K562 (cell line): Measurements from ENCODE around the gene ATMIN. TPM values are rescaled to one million over a fixed set of nuclear protein-coding genes. Genes with fewer than 3 reads are reported as not detected.

Source experiments
- CBX1 ChIP-seq: sonication (generic); IDR thresholded peaks from 2 replicates; pipeline ENCODE4 v1.6.1; 2016; ENCODE audit warnings: antibody characterized with exemption, low read depth, mild to moderate bottlenecking
- EGR1 ChIP-seq: fragments of 450-650 bp; conservative IDR thresholded peaks from 2 replicates; pipeline ENCODE4 v1.6.1; 2017; ENCODE audit warnings: mild to moderate bottlenecking
- ESRRB ChIP-seq: fragments of 250-450 bp; sonication (Bioruptor Pico); IDR thresholded peaks from 2 replicates; pipeline ENCODE4 v1.5.0; 2020; ENCODE audit warnings: mild to moderate bottlenecking, moderate library complexity, borderline replicate concordance
- HMGN3 ChIP-seq: IDR thresholded peaks from 2 replicates; pipeline ENCODE4 v1.6.1; 2011; ENCODE audit warnings: borderline replicate concordance, low read depth, mild to moderate bottlenecking, mixed read lengths, low read length; ENCODE audit not compliant: insufficient read length; ENCODE audit errors: extremely low read depth
- MXI1 ChIP-seq: IDR thresholded peaks from 2 replicates; pipeline ENCODE4 v1.6.1; 2011; ENCODE audit warnings: low read depth, mild to moderate bottlenecking, improper control_type of control experiment, low read length
- MYNN ChIP-seq, 2 experiments: sonication (generic); formaldehyde crosslinking in 1 of 2; IDR thresholded peaks; 2 replicates each; pipeline versions ENCODE4 v1.5.0 to v1.6.1; 2016 to 2020; ENCODE audit warnings: antibody characterized with exemption in 1 of 2, missing genetic modification reagents in 1 of 2
- NCOA2 ChIP-seq, 2 experiments: fragments of 450-650 bp; IDR thresholded peaks; 2 replicates each; pipeline ENCODE4 v1.6.1; 2018; ENCODE audit warnings: mild to moderate bottlenecking in 2 of 2, moderate library complexity in 1 of 2; ENCODE audit not compliant: partially characterized antibody in 2 of 2
- NONO ChIP-seq, 2 experiments: fragments of 200-400 bp in 1 of 2; fragments of 450-650 bp in 1 of 2; formaldehyde crosslinking in 1 of 2; IDR thresholded peaks; 2 replicates each; pipeline ENCODE4 v1.6.1; 2017; ENCODE audit warnings: low read depth in 2 of 2, mild to moderate bottlenecking in 2 of 2, moderate library complexity in 2 of 2, low read length in 1 of 2
- POLR2AphosphoS5 ChIP-seq: IDR thresholded peaks from 2 replicates; pipeline ENCODE4 v1.6.1; 2011; ENCODE audit warnings: mild to moderate bottlenecking, low read depth, low read length, moderate library complexity; ENCODE audit not compliant: control insufficient read depth, insufficient read depth
- RBM25 ChIP-seq: fragments of 200-400 bp; formaldehyde crosslinking; IDR thresholded peaks from 2 replicates; pipeline ENCODE4 v1.6.1; 2018; ENCODE audit warnings: low read length, low read depth, moderate library complexity; ENCODE audit not compliant: severe bottlenecking
- RNF2 ChIP-seq: sonication (generic); IDR thresholded peaks from 2 replicates; pipeline ENCODE4 v1.6.1; 2016
- SAFB ChIP-seq: fragments of 200-400 bp; formaldehyde crosslinking; IDR thresholded peaks from 2 replicates; pipeline ENCODE4 v1.6.1; 2017; ENCODE audit warnings: low read depth, low read length, borderline replicate concordance
- SETDB1 ChIP-seq: IDR thresholded peaks from one replicate; pipeline ENCODE4 v1.6.1; 2012; ENCODE audit warnings: low read length, control low read depth, inconsistent platforms
- SIN3B ChIP-seq: fragments of 450-650 bp; IDR thresholded peaks from 2 replicates; pipeline ENCODE4 v1.6.1; 2017; ENCODE audit warnings: low read depth, mild to moderate bottlenecking, moderate library complexity
- SMAD4 ChIP-seq: fragments of 250-450 bp; sonication (Bioruptor Pico); conservative IDR thresholded peaks from 2 replicates; pipeline ENCODE4 v1.8.0; 2021; ENCODE audit warnings: inconsistent platforms, mild to moderate bottlenecking, moderate library complexity
- STAG1 ChIP-seq: sonication (generic); formaldehyde crosslinking; IDR thresholded peaks from 2 replicates; pipeline ENCODE4 v1.5.0; 2020; ENCODE audit warnings: missing genetic modification reagents, borderline replicate concordance
- TCF7L2 ChIP-seq: fragments of 150-350 bp; IDR thresholded peaks from 2 replicates; pipeline ENCODE4 v1.6.1; 2016; ENCODE audit warnings: low read depth, mild to moderate bottlenecking, low read length, moderate library complexity
- ZNF436 ChIP-seq: fragments of 250-450, 450-650 bp; sonication (Bioruptor Pico); formaldehyde crosslinking; IDR thresholded peaks from 2 replicates; pipeline ENCODE4 v1.7.0; 2020; ENCODE audit warnings: mild to moderate bottlenecking
- ZNF586 ChIP-seq: fragments of 450-650 bp; formaldehyde crosslinking; conservative IDR thresholded peaks from 2 replicates; pipeline ENCODE4 v1.4.0; 2020; ENCODE audit warnings: mild to moderate bottlenecking, moderate library complexity
- ZNF780A ChIP-seq: fragments of 250-450 bp; sonication (Bioruptor Pico); IDR thresholded peaks from 2 replicates; pipeline ENCODE4 v1.5.0; 2021; ENCODE audit warnings: mild to moderate bottlenecking
- polyA plus RNA-seq, 8 experiments: library from polyadenylated mRNA; depleted of rRNA in 4 of 8; stranded (reverse) in 5 of 8; unstranded in 3 of 8; fragments of >200 nt; fragmentation: Nextera tagmentation in 2 of 8; fragmentation: Illumina TruSeq in 1 of 8; extraction: Ambion mirVana in 2 of 8; extraction: Trizol in 1 of 8; gene quantifications; 2 replicates each; pipeline versions ENCODE4 v1.2.1 to v1.2.3, GENCODE V29; 2011 to 2014; ENCODE audit warnings: inconsistent platforms in 1 of 8, missing spikeins in 1 of 8
- total RNA-seq, 7 experiments: library from RNA; depleted of rRNA in 6 of 7; stranded (reverse); fragments of >200 nt in 6 of 7; fragmentation: Illumina TruSeq in 2 of 7; extraction: Trizol in 2 of 7; gene quantifications; 2 replicates each; pipeline versions ENCODE4 v1.2.1 to v1.2.3, GENCODE V29; 2011 to 2021; ENCODE audit warnings: low replicate concordance in 1 of 7
- TF ChIP-seq, protein P1 (sequence below): fragments of 450-650 bp; formaldehyde crosslinking; IDR thresholded peaks from 2 replicates; pipeline ENCODE4 v1.4.0; 2020; ENCODE audit warnings: mild to moderate bottlenecking, moderate library complexity
- TF ChIP-seq, protein P2 (sequence below): fragments of 250-450 bp; sonication (Bioruptor Pico); IDR thresholded peaks from 2 replicates; pipeline ENCODE4 v1.5.0; 2022; ENCODE audit warnings: mild to moderate bottlenecking
- TF ChIP-seq, protein P3 (sequence below): fragments of 250-450 bp; sonication (Bioruptor Pico); IDR thresholded peaks from 2 replicates; pipeline ENCODE4 v1.8.0; 2021; ENCODE audit warnings: moderate library complexity, mild to moderate bottlenecking, inconsistent platforms

The ATMIN gene
- total and polyA plus RNA-seq, 9 of the 15 experiments (the other 6 are each of a cell fraction or from before 2014, with no cell fraction given): 6.7 to 40.9 (median 23.4) TPM

DNA sequence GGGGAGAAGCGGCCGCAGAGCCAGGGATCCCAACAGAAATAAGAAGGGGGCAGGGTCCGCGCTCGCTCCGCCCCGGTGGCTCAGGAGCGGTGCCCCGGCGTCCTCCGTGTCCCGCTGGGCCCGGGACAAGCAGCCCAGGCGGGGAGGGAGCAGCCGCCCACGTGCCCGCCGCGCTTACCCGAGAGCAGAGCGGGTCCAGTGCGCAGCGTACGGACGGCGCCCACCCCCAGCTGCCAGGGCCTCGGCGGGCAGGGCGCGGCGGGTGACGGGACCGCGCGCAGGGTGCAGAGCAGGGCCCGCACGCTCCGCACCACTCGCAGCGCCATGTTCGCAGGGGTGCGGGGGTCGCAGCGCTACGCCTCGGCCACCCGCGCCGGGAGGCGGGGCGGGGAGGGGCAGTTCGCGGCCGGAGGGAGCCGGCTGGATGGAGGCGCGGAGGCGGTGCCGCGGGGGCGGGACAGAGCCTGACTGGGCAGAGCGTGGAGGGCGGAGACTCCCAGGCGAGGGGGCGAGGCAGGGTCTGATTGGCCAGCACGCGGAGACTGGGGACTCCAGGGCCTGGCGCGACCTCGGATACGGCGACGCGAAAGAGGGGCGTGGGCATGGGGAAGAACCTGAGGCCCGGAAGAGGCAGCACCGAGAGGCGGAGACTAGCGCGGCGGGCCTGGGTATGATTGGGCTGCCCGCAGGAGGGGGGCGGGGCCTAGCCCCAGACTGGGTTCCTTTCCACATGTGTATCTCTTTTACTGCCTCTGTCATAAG lies 60.5 kb downstream of the ATMIN start, which contains the start of gene GCSH (continued):
- peak; percentile 43 to 56; a peak in 1 of 4 replicates for TF ChIP-seq NONO (IDR thresholded peaks at IDR 0.05; ENCODE audit: low read depth in 2 of 2, low read length in 1 of 2)
- TF ChIP-seq ZNF780A (CRISPR knock-in tag): no peak
- TF ChIP-seq, protein P1, sequence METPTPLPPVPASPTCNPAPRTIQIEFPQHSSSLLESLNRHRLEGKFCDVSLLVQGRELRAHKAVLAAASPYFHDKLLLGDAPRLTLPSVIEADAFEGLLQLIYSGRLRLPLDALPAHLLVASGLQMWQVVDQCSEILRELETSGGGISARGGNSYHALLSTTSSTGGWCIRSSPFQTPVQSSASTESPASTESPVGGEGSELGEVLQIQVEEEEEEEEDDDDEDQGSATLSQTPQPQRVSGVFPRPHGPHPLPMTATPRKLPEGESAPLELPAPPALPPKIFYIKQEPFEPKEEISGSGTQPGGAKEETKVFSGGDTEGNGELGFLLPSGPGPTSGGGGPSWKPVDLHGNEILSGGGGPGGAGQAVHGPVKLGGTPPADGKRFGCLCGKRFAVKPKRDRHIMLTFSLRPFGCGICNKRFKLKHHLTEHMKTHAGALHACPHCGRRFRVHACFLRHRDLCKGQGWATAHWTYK (CRISPR knock-in tag): peak; percentile 74; the same call in 1 of the 2 replicates
- TF ChIP-seq SIN3B: peak; percentile 75
- no peak for TF ChIP-seq ZNF586 (CRISPR knock-in tag)
- peak; percentile 55 for TF ChIP-seq RBM25
- peak; percentile 20; the same call in 1 of the 2 replicates for TF ChIP-seq SMAD4 (CRISPR knock-in tag)
- TF ChIP-seq SETDB1: no peak
- TF ChIP-seq CBX1: peak; percentile 15; the same call in 1 of the 2 replicates
- TF ChIP-seq STAG1: no peak
- TF ChIP-seq TCF7L2: no peak
- TF ChIP-seq, protein P2, sequence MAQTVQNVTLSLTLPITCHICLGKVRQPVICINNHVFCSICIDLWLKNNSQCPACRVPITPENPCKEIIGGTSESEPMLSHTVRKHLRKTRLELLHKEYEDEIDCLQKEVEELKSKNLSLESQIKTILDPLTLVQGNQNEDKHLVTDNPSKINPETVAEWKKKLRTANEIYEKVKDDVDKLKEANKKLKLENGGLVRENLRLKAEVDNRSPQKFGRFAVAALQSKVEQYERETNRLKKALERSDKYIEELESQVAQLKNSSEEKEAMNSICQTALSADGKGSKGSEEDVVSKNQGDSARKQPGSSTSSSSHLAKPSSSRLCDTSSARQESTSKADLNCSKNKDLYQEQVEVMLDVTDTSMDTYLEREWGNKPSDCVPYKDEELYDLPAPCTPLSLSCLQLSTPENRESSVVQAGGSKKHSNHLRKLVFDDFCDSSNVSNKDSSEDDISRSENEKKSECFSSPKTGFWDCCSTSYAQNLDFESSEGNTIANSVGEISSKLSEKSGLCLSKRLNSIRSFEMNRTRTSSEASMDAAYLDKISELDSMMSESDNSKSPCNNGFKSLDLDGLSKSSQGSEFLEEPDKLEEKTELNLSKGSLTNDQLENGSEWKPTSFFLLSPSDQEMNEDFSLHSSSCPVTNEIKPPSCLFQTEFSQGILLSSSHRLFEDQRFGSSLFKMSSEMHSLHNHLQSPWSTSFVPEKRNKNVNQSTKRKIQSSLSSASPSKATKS (CRISPR knock-in tag): no peak
- TF ChIP-seq NCOA2 (IDR thresholded peaks at IDR 0.05; ENCODE audit: partially characterized antibody in 2 of 2): no peak
- 0 out of 2 replicates have a peak, but pooled peaks have one; percentile 44 for TF ChIP-seq POLR2AphosphoS5
- TF ChIP-seq, protein P3, sequence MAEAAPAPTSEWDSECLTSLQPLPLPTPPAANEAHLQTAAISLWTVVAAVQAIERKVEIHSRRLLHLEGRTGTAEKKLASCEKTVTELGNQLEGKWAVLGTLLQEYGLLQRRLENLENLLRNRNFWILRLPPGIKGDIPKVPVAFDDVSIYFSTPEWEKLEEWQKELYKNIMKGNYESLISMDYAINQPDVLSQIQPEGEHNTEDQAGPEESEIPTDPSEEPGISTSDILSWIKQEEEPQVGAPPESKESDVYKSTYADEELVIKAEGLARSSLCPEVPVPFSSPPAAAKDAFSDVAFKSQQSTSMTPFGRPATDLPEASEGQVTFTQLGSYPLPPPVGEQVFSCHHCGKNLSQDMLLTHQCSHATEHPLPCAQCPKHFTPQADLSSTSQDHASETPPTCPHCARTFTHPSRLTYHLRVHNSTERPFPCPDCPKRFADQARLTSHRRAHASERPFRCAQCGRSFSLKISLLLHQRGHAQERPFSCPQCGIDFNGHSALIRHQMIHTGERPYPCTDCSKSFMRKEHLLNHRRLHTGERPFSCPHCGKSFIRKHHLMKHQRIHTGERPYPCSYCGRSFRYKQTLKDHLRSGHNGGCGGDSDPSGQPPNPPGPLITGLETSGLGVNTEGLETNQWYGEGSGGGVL (CRISPR knock-in tag): no peak
- 0 out of 2 replicates have a peak, but pooled peaks have one; percentile 20 for TF ChIP-seq SAFB
- TF ChIP-seq RNF2: no peak
- no peak for TF ChIP-seq MYNN (IDR thresholded peaks at IDR 0.05)
- no peak for TF ChIP-seq MYNN (CRISPR knock-in tag; IDR thresholded peaks at IDR 0.05)
- peak; percentile 68 for TF ChIP-seq HMGN3
- peak; percentile 61; the same call in 1 of the 2 replicates for TF ChIP-seq MXI1
- TF ChIP-seq ESRRB (CRISPR knock-in tag): no peak
- no peak for TF ChIP-seq ZNF436 (CRISPR knock-in tag)
- peak; percentile 96 for TF ChIP-seq EGR1
